ENCODE data around the gene EN2.

GRCh38 chr7:155414547-155415492, 43.1 kb upstream of the EN2 start:
- no peak for TF ChIP-seq EZH2 (IDR thresholded peaks at IDR 0.05; ENCODE audit: low read depth)
- no peak for TF ChIP-seq CTCF (conservative IDR thresholded peaks at IDR 0.05)
